ENCODE results near the gene DONSON. TPM values are rescaled to one million over a fixed set of nuclear protein-coding genes. Genes with fewer than 3 reads are reported as not detected.
A peak's percentile ranks its signal among the peaks of the same experiment; 100 is the strongest.

The DONSON gene
- total RNA-seq, 1 donor from 2014 or later, result 23.1 TPM

DNA sequence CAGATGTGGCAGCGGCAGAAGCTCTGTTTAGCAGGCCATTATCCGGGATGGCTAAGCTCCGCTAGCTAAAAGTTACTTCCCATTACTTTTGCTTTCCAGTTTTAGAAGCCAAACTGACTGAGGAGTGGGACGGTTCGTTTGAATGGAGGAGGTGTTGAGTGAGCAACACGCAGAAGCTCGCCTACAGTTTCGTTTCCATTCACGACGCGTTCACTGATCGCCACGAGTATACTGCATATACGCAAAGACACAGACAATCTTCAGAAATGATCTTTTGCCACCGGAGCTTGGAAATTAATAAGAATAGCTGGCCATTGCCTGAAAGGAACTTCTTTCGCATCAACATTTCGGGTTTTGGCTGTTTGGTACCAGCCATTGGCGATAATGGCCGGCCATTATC, 31.0 kb downstream of the DONSON start:
- DNase-seq (ENCODE audit: low spot score, unreplicated experiment), result no peak
- H3K27ac Mint-ChIP-seq, result peak overlapping the region; percentile 64
- TF ChIP-seq, protein P1, sequence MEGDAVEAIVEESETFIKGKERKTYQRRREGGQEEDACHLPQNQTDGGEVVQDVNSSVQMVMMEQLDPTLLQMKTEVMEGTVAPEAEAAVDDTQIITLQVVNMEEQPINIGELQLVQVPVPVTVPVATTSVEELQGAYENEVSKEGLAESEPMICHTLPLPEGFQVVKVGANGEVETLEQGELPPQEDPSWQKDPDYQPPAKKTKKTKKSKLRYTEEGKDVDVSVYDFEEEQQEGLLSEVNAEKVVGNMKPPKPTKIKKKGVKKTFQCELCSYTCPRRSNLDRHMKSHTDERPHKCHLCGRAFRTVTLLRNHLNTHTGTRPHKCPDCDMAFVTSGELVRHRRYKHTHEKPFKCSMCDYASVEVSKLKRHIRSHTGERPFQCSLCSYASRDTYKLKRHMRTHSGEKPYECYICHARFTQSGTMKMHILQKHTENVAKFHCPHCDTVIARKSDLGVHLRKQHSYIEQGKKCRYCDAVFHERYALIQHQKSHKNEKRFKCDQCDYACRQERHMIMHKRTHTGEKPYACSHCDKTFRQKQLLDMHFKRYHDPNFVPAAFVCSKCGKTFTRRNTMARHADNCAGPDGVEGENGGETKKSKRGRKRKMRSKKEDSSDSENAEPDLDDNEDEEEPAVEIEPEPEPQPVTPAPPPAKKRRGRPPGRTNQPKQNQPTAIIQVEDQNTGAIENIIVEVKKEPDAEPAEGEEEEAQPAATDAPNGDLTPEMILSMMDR (IDR thresholded peaks at IDR 0.05; ENCODE audit: unreplicated experiment), result no peak
- H3K4me3 Mint-ChIP-seq (ENCODE audit: low read depth), result no peak overlapping the region
- H3K4me1 Mint-ChIP-seq (ENCODE audit: low read depth), result no peaks in the 10 kb centered on the region
- H3K9me3 Mint-ChIP-seq (ENCODE audit: low read depth), result no peaks in the 10 kb centered on the region
- peaks cover 59% of the 10 kb centered on the region for H3K36me3 Mint-ChIP-seq (ENCODE audit: insufficient read depth)
- H3K27me3 Mint-ChIP-seq, result no peaks in the 10 kb centered on the region

DNA sequence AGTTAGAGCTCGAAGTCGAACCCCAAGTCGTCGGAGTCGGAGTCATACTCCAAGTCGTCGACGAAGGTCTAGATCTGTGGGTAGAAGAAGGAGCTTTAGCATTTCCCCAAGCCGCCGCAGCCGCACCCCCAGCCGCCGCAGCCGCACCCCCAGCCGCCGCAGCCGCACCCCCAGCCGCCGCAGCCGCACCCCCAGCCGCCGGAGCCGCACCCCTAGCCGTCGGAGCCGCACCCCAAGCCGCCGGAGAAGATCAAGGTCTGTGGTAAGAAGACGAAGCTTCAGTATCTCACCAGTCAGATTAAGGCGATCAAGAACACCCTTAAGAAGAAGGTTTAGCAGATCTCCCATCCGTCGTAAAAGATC, 33.5 kb downstream of the DONSON start:
- Mint-ChIP-seq H3K9me3 (ENCODE audit: low read depth) (no peaks in the 10 kb centered on the region), H3K4me3 (ENCODE audit: low read depth) (no peak overlapping the region), H3K27ac (no peak overlapping the region), H3K36me3 (ENCODE audit: insufficient read depth) (peaks cover 58% of the 10 kb centered on the region), H3K27me3 (no peaks in the 10 kb centered on the region), H3K4me1 (ENCODE audit: low read depth) (no peaks in the 10 kb centered on the region)
- TF ChIP-seq, protein P1 (IDR thresholded peaks at IDR 0.05; ENCODE audit: unreplicated experiment), result no peak
- no peak for DNase-seq (ENCODE audit: low spot score, unreplicated experiment)

DNA sequence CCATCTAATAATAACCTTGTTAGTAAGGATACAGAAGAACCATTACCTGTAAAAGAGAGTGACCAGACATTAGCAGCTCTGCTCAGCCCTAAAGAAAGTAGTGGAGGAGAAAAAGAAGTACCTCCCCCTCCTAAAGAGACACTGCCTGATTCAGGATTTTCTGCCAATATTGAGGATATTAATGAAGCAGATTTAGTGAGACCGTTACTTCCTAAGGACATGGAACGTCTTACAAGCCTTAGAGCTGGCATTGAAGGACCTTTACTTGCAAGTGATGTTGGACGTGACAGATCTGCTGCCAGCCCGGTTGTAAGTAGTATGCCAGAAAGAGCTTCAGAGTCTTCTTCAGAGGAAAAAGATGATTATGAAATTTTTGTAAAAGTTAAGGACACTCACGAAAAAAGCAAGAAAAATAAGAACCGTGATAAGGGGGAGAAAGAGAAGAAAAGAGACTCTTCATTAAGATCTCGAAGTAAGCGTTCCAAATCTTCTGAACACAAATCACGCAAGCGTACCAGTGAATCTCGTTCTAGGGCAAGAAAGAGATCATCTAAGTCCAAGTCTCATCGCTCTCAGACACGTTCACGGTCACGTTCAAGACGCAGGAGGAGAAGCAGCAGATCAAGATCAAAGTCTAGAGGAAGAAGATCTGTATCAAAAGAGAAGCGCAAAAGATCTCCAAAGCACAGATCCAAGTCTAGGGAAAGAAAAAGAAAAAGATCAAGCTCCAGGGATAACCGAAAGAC, 34.1 kb downstream of the DONSON start:
- H3K27me3 Mint-ChIP-seq, result no peaks in the 10 kb centered on the region
- TF ChIP-seq, protein P1 (IDR thresholded peaks at IDR 0.05; ENCODE audit: unreplicated experiment), result no peak
- peaks cover 56% of the 10 kb centered on the region for H3K36me3 Mint-ChIP-seq (ENCODE audit: insufficient read depth)
- H3K4me3 Mint-ChIP-seq (ENCODE audit: low read depth), result no peak overlapping the region
- no peak for DNase-seq (ENCODE audit: low spot score, unreplicated experiment)
- no peaks in the 10 kb centered on the region for H3K4me1 Mint-ChIP-seq (ENCODE audit: low read depth)
- H3K27ac Mint-ChIP-seq, result no peak overlapping the region
- H3K9me3 Mint-ChIP-seq (ENCODE audit: low read depth), result no peaks in the 10 kb centered on the region

DNA sequence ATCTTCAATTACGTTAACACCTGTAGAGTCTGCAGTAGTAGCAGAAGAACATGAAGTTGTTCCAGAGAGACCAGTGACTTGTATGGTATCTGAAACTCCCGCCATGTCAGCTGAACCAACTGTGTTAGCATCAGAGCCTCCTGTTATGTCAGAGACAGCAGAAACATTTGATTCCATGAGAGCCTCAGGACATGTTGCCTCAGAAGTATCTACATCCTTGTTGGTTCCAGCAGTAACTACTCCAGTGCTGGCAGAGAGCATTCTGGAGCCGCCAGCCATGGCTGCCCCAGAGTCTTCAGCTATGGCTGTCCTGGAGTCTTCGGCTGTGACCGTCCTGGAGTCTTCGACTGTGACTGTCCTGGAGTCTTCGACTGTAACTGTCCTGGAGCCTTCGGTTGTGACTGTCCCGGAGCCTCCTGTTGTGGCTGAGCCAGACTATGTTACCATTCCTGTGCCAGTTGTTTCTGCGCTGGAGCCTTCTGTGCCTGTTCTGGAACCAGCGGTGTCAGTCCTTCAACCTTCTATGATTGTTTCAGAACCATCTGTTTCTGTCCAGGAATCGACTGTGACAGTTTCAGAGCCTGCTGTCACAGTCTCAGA, 35.4 kb downstream of the DONSON start:
- no peak overlapping the region for H3K4me3 Mint-ChIP-seq (ENCODE audit: low read depth)
- no peaks in the 10 kb centered on the region for H3K27me3 Mint-ChIP-seq
- H3K9me3 Mint-ChIP-seq (ENCODE audit: low read depth), result no peaks in the 10 kb centered on the region
- TF ChIP-seq, protein P1 (IDR thresholded peaks at IDR 0.05; ENCODE audit: unreplicated experiment), result no peak
- no peak overlapping the region for H3K27ac Mint-ChIP-seq
- H3K36me3 Mint-ChIP-seq (ENCODE audit: insufficient read depth), result peaks cover 54% of the 10 kb centered on the region
- no peak for DNase-seq (ENCODE audit: low spot score, unreplicated experiment)
- no peaks in the 10 kb centered on the region for H3K4me1 Mint-ChIP-seq (ENCODE audit: low read depth)

DNA sequence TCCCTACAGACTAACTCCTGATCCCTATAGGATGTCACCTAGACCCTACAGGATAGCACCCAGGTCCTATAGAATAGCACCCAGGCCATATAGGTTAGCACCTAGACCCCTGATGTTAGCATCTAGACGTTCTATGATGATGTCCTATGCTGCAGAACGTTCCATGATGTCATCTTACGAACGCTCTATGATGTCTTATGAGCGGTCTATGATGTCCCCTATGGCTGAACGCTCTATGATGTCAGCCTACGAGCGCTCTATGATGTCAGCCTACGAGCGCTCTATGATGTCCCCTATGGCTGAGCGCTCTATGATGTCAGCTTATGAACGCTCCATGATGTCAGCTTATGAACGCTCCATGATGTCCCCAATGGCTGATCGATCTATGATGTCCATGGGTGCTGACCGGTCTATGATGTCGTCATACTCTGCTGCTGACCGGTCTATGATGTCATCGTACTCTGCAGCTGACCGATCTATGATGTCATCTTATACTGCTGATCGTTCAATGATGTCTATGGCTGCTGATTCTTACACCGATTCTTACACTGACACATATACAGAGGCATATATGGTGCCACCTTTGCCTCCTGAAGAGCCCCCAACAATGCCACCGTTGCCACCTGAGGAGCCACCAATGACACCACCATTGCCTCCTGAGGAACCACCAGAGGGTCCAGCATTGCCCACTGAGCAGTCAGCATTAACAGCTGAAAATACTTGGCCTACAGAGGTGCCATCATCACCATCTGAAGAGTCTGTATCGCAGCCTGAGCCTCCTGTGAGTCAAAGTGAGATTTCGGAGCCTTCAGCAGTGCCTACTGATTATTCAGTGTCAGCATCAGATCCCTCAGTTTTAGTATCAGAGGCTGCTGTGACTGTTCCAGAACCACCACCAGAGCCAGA, 36.1 kb downstream of the DONSON start:
- Mint-ChIP-seq H3K4me1 (ENCODE audit: low read depth) (no peaks in the 10 kb centered on the region), H3K36me3 (ENCODE audit: insufficient read depth) (peaks cover 47% of the 10 kb centered on the region), H3K27me3 (no peaks in the 10 kb centered on the region), H3K9me3 (ENCODE audit: low read depth) (no peaks in the 10 kb centered on the region), H3K4me3 (ENCODE audit: low read depth) (no peak overlapping the region), H3K27ac (peak overlapping the region; percentile 52)
- no peak for DNase-seq (ENCODE audit: low spot score, unreplicated experiment)
- TF ChIP-seq, protein P1 (IDR thresholded peaks at IDR 0.05; ENCODE audit: unreplicated experiment), result no peak
